Measurements from ENCODE around the gene CCDC141. TPM values are rescaled to one million over a fixed set of nuclear protein-coding genes. Genes with fewer than 3 reads are reported as not detected.
"Not testable (repeated sequence)": the region's sequence is repeated elsewhere in the genome, so short reads cannot be mapped to it uniquely, and the experiment has no call there.

The CCDC141 gene
- total RNA-seq, 1 experiment from 2014 or later, result 11.5 TPM

GRCh38 chr2:179019260-179019659 is 30.7 kb downstream of the CCDC141 start:
- intact Hi-C loops (cut with micrococcal nuclease; ENCODE audit: unreplicated experiment), result no loop called here
- no TSS peak for BruUV-seq (replicated peaks)
- no peaks in the 10 kb centered on the region for H3K36me3 ChIP-seq (ENCODE audit: control insufficient read depth, insufficient read depth, low read length)
- no peaks in the 10 kb centered on the region for H3K9me3 ChIP-seq
- H3K27me3 ChIP-seq (replicated peaks; ENCODE audit: control insufficient read depth, insufficient read depth, low read length), result no peaks in the 10 kb centered on the region
- Mint-ChIP-seq H3K27me3 (ENCODE audit: insufficient read depth, unreplicated experiment) (no peaks in the 10 kb centered on the region), H3K4me1 (ENCODE audit: low read depth, unreplicated experiment) (no peaks in the 10 kb centered on the region), H3K9me3 (ENCODE audit: unreplicated experiment) (no peaks in the 10 kb centered on the region), H3K36me3 (ENCODE audit: insufficient read depth, unreplicated experiment) (peaks cover 3% of the 10 kb centered on the region), H3K4me3 (ENCODE audit: unreplicated experiment) (no peak overlapping the region), H3K27ac (ENCODE audit: unreplicated experiment) (no peak overlapping the region)
- POLR2A ChIA-PET, result no interaction called here
- CTCF ChIA-PET, result no interaction called here
- no peak for TF ChIP-seq CTCF (IDR thresholded peaks at IDR 0.05; ENCODE audit: insufficient read depth in 1 of 2, low read depth in 1 of 2, low read length in 1 of 2, severe bottlenecking in 1 of 2, unreplicated experiment in 1 of 2)
- no peaks in the 10 kb centered on the region for H3K4me1 ChIP-seq
- DNase-seq, result no peak
- H3K4me3 ChIP-seq (ENCODE audit: low read depth, low read length), result no peak overlapping the region

DNA sequence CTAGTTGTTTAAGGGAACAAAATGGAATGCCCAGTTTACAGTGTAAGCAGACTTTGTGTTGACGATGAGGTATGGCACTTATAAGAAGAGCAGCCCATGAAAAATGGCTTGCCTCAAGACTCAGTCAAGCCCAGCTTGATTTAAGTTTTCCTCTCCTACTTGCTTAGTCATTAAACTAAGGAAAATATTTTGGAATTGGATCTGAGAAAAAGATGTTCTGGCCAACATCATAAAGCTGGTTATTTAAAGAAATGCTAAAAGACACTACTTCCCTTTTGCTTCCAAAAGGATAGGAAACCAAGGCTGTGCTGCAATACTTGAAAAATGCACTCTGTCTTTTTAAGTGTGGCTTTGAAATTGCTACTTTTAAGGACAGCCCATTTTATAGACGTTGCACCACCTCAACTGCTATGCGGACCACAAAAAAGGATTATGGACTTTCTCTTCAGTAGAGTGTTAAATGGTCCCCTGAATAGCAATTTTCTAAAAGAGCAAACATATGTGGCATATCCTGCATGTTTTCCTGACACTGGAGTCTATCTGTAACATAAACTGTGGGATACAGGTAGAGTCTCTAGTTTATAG is 32.1 kb downstream of the CCDC141 start:
- Mint-ChIP-seq H3K9me3 (ENCODE audit: unreplicated experiment) (peaks cover 8% of the 10 kb centered on the region), H3K36me3 (ENCODE audit: insufficient read depth, unreplicated experiment) (peaks cover 5% of the 10 kb centered on the region), H3K4me3 (ENCODE audit: unreplicated experiment) (no peak overlapping the region), H3K27me3 (ENCODE audit: insufficient read depth, unreplicated experiment) (no peaks in the 10 kb centered on the region), H3K27ac (ENCODE audit: unreplicated experiment) (no peak overlapping the region), H3K4me1 (ENCODE audit: low read depth, unreplicated experiment) (no peaks in the 10 kb centered on the region)
- no peak for TF ChIP-seq CTCF (IDR thresholded peaks at IDR 0.05; ENCODE audit: insufficient read depth in 1 of 2, low read depth in 1 of 2, low read length in 1 of 2, severe bottlenecking in 1 of 2, unreplicated experiment in 1 of 2)
- ChIA-PET POLR2A (no interaction called here), CTCF (no interaction called here)
- Histone ChIP-seq H3K36me3 (ENCODE audit: control insufficient read depth, insufficient read depth, low read length) (no peaks in the 10 kb centered on the region), H3K4me3 (ENCODE audit: low read depth, low read length) (no peak overlapping the region), H3K27me3 (replicated peaks; ENCODE audit: control insufficient read depth, insufficient read depth, low read length) (no peaks in the 10 kb centered on the region), H3K4me1 (no peaks in the 10 kb centered on the region), H3K9me3 (no peaks in the 10 kb centered on the region)
- intact Hi-C loops (cut with micrococcal nuclease; ENCODE audit: unreplicated experiment), result no loop called here
- no TSS peak for BruUV-seq (replicated peaks)
- DNase-seq, result no peak

- DNase-seq; BruUV-seq (replicated peaks); CTCF ChIA-PET; H3K27ac Mint-ChIP-seq (ENCODE audit: unreplicated experiment); H3K4me3 Mint-ChIP-seq (ENCODE audit: unreplicated experiment); POLR2A ChIA-PET; H3K36me3 Mint-ChIP-seq (ENCODE audit: insufficient read depth, unreplicated experiment); H3K4me1 Mint-ChIP-seq (ENCODE audit: low read depth, unreplicated experiment); H3K4me1 ChIP-seq; H3K27me3 Mint-ChIP-seq (ENCODE audit: insufficient read depth, unreplicated experiment); H3K27me3 ChIP-seq (replicated peaks; ENCODE audit: control insufficient read depth, insufficient read depth, low read length); H3K9me3 ChIP-seq; H3K36me3 ChIP-seq (ENCODE audit: control insufficient read depth, insufficient read depth, low read length); intact Hi-C loops (cut with micrococcal nuclease; ENCODE audit: unreplicated experiment); H3K4me3 ChIP-seq (ENCODE audit: low read depth, low read length): not testable (repeated sequence)
- H3K9me3 Mint-ChIP-seq (ENCODE audit: unreplicated experiment), result peaks cover 38% of the 10 kb centered on the region
Measured at GRCh38 chr2:179014189-179014588, 35.7 kb downstream of the CCDC141 start.

GRCh38 chr2:179005976-179006375 is 44.0 kb downstream of the CCDC141 start:
- no TSS peak for BruUV-seq (replicated peaks)
- Histone ChIP-seq H3K9me3 (no peaks in the 10 kb centered on the region), H3K4me3 (ENCODE audit: low read depth, low read length) (no peak overlapping the region), H3K4me1 (peaks cover 11% of the 10 kb centered on the region), H3K27me3 (replicated peaks; ENCODE audit: control insufficient read depth, insufficient read depth, low read length) (no peaks in the 10 kb centered on the region), H3K36me3 (ENCODE audit: control insufficient read depth, insufficient read depth, low read length) (no peaks in the 10 kb centered on the region)
- Mint-ChIP-seq H3K4me1 (ENCODE audit: low read depth, unreplicated experiment) (peaks cover 7% of the 10 kb centered on the region), H3K9me3 (ENCODE audit: unreplicated experiment) (peaks cover 13% of the 10 kb centered on the region), H3K27ac (ENCODE audit: unreplicated experiment) (no peak overlapping the region), H3K4me3 (ENCODE audit: unreplicated experiment) (no peak overlapping the region), H3K36me3 (ENCODE audit: insufficient read depth, unreplicated experiment) (no peaks in the 10 kb centered on the region), H3K27me3 (ENCODE audit: insufficient read depth, unreplicated experiment) (no peaks in the 10 kb centered on the region)
- CTCF ChIA-PET, result no interaction called here
- DNase-seq, result no peak
- no peak for TF ChIP-seq CTCF (IDR thresholded peaks at IDR 0.05; ENCODE audit: insufficient read depth in 1 of 2, low read depth in 1 of 2, low read length in 1 of 2, severe bottlenecking in 1 of 2, unreplicated experiment in 1 of 2)
- POLR2A ChIA-PET, result no interaction called here
- intact Hi-C loops (cut with micrococcal nuclease; ENCODE audit: unreplicated experiment), result no loop called here

Measured in Caco-2 (cell line).